Hypothalamus (tissue), 51 donors: ENCODE measurements around the gene KLF5.
"Not testable (repeated sequence)": the region's sequence is repeated elsewhere in the genome, so short reads cannot be mapped to it uniquely, and the experiment has no call there.

Experiments used
- DNase-seq, 51 donors: peaks; one replicate each; lab custom pipeline; 2025; lab: John Stamatoyannopoulos, UW

KLF5 gene

GRCh38 chr13:73082471-73082870 is 23.7 kb downstream of the KLF5 start:
- DNase-seq = no peak

GRCh38 chr13:73082895-73083294 is 24.1 kb downstream of the KLF5 start:
- no peak for DNase-seq

GRCh38 chr13:73088332-73088935 is 29.6 kb downstream of the KLF5 start:
- DNase-seq = no peak

- DNase-seq = no peak
Observed at GRCh38 chr13:73089213-73089612, 30.4 kb downstream of the KLF5 start.

GRCh38 chr13:73090116-73090822 is 31.5 kb downstream of the KLF5 start:
- DNase-seq = no peak

- DNase-seq = no peak
Observed at GRCh38 chr13:73090823-73091187, 32.0 kb downstream of the KLF5 start.

- no peak for DNase-seq
Observed at GRCh38 chr13:73092829-73093228, 34.0 kb downstream of the KLF5 start.

- no peak for DNase-seq
Observed at GRCh38 chr13:73096173-73096572, 37.4 kb downstream of the KLF5 start.

GRCh38 chr13:73096638-73097037 is 37.8 kb downstream of the KLF5 start:
- no peak for DNase-seq

- DNase-seq = not testable (repeated sequence)
Observed at GRCh38 chr13:73100781-73101180, 42.0 kb downstream of the KLF5 start.

- no peak for DNase-seq
Observed at GRCh38 chr13:73101351-73102007, 42.7 kb downstream of the KLF5 start.

GRCh38 chr13:73103238-73103637 is 44.4 kb downstream of the KLF5 start:
- DNase-seq = no peak

GRCh38 chr13:73106513-73107178 is 47.8 kb downstream of the KLF5 start:
- peak in 1 of 51 donors; percentile 8 for DNase-seq

GRCh38 chr13:73107481-73107880 is 48.7 kb downstream of the KLF5 start:
- DNase-seq = no peak

GRCh38 chr13:73107970-73108369 is 49.2 kb downstream of the KLF5 start:
- no peak for DNase-seq

GRCh38 chr13:73109288-73109899 is 50.6 kb downstream of the KLF5 start:
- no peak for DNase-seq

- DNase-seq = no peak
Observed at GRCh38 chr13:73109969-73110368, 51.2 kb downstream of the KLF5 start.

- no peak for DNase-seq
Observed at GRCh38 chr13:73110814-73111213, 52.0 kb downstream of the KLF5 start.

- DNase-seq = no peak
Observed at GRCh38 chr13:73111331-73111730, 52.5 kb downstream of the KLF5 start.

- DNase-seq = no peak
Observed at GRCh38 chr13:73119612-73120011, 60.8 kb downstream of the KLF5 start.
